Left colon (tissue), 2 donors: ENCODE measurements around the gene KISS1R. TPM values are rescaled to one million over a fixed set of nuclear protein-coding genes. Genes with fewer than 3 reads are reported as not detected.
A peak's percentile ranks its signal among the peaks of the same experiment; 100 is the strongest.

Experiments used
- ATAC-seq: fragments of 200-7000 bp; cut with Tn5 transposase; one replicate; pipeline ENCODE4 v1.9.1; 2020; ENCODE audit warnings: mild to moderate bottlenecking, moderate library complexity
- DNase-seq, 2 donors: peaks; one replicate each; pipeline ENCODE4 v3.0.0-alpha.2; 2020
- intact Hi-C, 2 donors: fragments of 100-400 bp; cut with DNase I in 1 of 2; cut with micrococcal nuclease in 1 of 2; formaldehyde crosslinking; loops; one replicate each; pipeline versions ENCODE4 v1.11.2 to v1.14.0; 2022; cut with DNase I, micrococcal nuclease
- total RNA-seq, 2 donors: library from RNA; stranded (reverse); fragmentation: NEBNext Ultra II Directional; extraction: Animal tissue kit (Norgen Biotek cat#: 25700); gene quantifications; one replicate each; pipeline ENCODE4 v1.2.1, GENCODE V29; 2021
- donor health status: DM: no; HTN: no; CAD: no.
- donor health status: DM: yes; HTN: yes; CAD: no.

KISS1R gene
- total RNA-seq, 2 donors from 2014 or later: not detected

- no peak for DNase-seq
- intact Hi-C loops: no loop called here
- ATAC-seq: peak; percentile 52
Observed at GRCh38 chr19:958967-959855, 42.1 kb downstream of the KISS1R start.

GRCh38 chr19:960020-960419 lies 42.9 kb downstream of the KISS1R start:
- ATAC-seq (no peak), DNase-seq (no peak)
- intact Hi-C loops: no loop called here

DNA sequence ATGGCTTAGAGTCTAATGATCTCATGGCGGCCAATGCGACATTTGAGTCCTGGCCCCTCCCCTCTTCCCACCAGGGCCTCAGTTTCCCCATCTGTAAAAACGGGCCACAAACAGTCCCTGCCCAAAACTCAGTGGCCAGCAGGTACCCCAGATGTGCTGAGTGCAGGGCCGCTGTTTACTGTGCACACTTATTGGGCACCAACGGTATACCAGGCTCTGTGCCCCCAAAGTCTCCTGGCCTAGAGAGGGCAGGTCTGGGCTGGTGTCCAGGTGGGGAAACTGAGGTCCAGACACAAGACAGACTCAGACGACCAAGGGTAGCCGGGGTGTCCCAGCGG lies 43.4 kb downstream of the KISS1R start:
- no peak for DNase-seq

GRCh38 chr19:961866-962620 lies 44.9 kb downstream of the KISS1R start:
- peak; percentile 73 to 75 for DNase-seq
- intact Hi-C loops: no loop called here
- peak; percentile 91 for ATAC-seq

More for the DNA sequence above, 43.4 kb downstream of the KISS1R start:
- no peak for ATAC-seq
- intact Hi-C loops: no loop called here

- intact Hi-C loops: no loop called here
- no peak for DNase-seq
- ATAC-seq: no peak
Observed at GRCh38 chr19:962683-963400, 45.7 kb downstream of the KISS1R start.

DNA sequence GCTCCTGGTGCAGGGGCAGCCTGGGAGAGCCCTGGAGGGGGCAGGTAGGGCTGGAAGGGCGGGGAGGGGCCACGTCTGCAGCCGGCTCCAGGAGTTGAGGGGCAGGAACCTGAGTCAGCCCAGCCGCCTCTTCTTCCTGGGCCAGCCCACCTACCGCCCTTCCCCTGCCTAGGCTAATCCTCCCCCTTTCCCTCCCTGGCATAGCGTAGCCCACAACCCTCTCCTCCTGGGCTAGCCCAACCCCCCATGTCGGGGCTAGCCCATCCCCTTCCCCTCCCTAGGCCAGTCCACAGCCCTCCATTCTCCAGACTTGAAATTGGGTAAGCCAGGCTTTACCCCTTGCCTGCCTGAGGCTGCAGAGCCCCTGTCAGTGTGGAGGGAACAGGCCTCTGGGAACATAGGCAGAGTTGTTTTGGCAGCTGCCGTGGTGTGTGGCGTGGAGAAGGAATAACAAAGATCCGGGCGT lies 46.4 kb downstream of the KISS1R start:
- no peak for ATAC-seq
- DNase-seq: no peak
- intact Hi-C loops: no loop called here

DNA sequence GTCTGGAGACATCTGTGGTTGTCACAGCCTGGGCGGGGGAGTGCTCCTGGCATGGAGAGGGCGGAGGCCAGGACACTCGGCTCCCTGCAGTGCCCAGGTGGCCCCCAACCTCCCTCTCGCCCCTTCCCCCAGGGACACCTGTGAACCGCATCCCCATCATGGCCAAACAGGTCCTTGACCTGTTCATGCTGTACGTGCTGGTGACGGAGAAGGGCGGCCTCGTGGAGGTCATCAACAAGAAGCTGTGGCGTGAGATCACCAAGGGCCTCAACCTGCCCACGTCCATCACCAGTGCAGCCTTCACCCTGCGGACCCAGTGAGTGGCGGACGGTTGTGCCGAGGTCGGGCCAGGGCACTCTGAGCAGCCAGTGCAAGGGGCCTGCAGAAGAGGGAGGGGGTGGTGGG lies 47.0 kb downstream of the KISS1R start:
- DNase-seq: no peak
- intact Hi-C loops: no loop called here
- ATAC-seq: no peak

GRCh38 chr19:964761-965694 lies 47.9 kb downstream of the KISS1R start:
- intact Hi-C loops: no loop called here
- DNase-seq (no peak), ATAC-seq (no peak)

DNA sequence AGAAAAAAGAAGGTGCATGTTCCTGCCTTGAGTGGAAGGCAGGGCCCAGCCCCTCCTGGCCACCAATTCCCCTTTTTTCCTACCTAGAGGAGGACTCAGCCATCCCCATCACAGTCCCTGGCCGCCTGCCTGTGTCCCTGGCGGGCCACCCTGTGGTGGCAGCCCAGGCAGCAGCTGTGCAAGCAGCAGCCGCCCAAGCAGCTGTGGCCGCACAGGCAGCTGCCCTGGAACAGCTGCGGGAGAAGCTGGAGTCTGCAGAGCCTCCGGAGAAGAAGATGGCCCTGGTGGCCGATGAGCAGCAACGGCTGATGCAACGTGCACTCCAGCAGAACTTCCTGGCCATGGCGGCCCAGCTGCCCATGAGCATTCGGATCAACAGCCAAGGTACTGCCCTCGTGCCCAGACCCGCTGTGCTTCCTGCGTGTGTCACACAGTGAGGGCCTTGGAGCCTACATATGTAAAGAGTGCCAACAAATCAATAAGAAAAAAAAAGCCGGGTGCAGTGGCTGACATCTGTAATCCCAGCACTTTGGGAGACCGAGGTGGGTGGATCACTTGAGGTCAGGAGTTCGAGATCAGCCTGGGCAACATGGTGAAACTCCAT lies 49.5 kb downstream of the KISS1R start:
- ATAC-seq: no peak
- intact Hi-C loops: no loop called here
- no peak for DNase-seq

Other genes starting within 250 kb of the KISS1R start
- 1 to 10 TPM; 4.9 to 8.7 TPM for gene FSTL3, start 240.9 kb upstream of the KISS1R start, total RNA-seq
- gene PRSS57, start 221.9 kb upstream of the KISS1R start, total RNA-seq: not detected
- gene PALM, start 208.4 kb upstream of the KISS1R start, total RNA-seq: 10 to 100 TPM in 1 of 2 donors, 1 to 10 TPM in 1; 8.7 to 11.9 TPM
- gene MISP, start 166.2 kb upstream of the KISS1R start, total RNA-seq: 100 to 1,000 TPM; 414 to 461 TPM
- 100 to 1,000 TPM; 253 to 306 TPM for gene PTBP1, start 119.9 kb upstream of the KISS1R start, total RNA-seq
- not detected for gene PLPPR3, start 95.4 kb upstream of the KISS1R start, total RNA-seq
- not detected for gene AZU1, start 89.5 kb upstream of the KISS1R start, total RNA-seq
- gene PRTN3, start 76.3 kb upstream of the KISS1R start, total RNA-seq: not detected
- under 1 TPM in 1 of 2 donors, not detected in 1; 0.81 TPM for gene ELANE, start 65.0 kb upstream of the KISS1R start, total RNA-seq
- 100 to 1,000 TPM in 1 of 2 donors, 10 to 100 TPM in 1; 57.0 to 136 TPM for gene CFD, start 57.7 kb upstream of the KISS1R start, total RNA-seq
- gene MED16, start 24.1 kb upstream of the KISS1R start, total RNA-seq: 10 to 100 TPM; 63.1 to 70.6 TPM
- gene RNU6-9, start 23.8 kb upstream of the KISS1R start, total RNA-seq: not detected
- 10 to 100 TPM; 54.6 to 66.4 TPM for gene R3HDM4, start 4.1 kb upstream of the KISS1R start, total RNA-seq
- gene ARID3A, start 8.7 kb downstream of the KISS1R start, total RNA-seq: 10 to 100 TPM; 10.7 to 11.6 TPM
- 10 to 100 TPM; 21.5 to 28.1 TPM for gene WDR18, start 67.0 kb downstream of the KISS1R start, total RNA-seq
- not detected for gene GRIN3B, start 83.1 kb downstream of the KISS1R start, total RNA-seq
- 100 to 1,000 TPM; 185 to 224 TPM for gene TMEM259, start 103.8 kb downstream of the KISS1R start, total RNA-seq
- gene RNU6-2, start 104.2 kb downstream of the KISS1R start, total RNA-seq: not detected
- 100 to 1,000 TPM in 1 of 2 donors, 10 to 100 TPM in 1; 76.6 to 106 TPM for gene CNN2, start 109.3 kb downstream of the KISS1R start, total RNA-seq
- gene ABCA7, start 122.8 kb downstream of the KISS1R start, total RNA-seq: 10 to 100 TPM; 23.3 to 35.1 TPM
- 10 to 100 TPM; 37.9 to 47.2 TPM for gene ARHGAP45, start 149.8 kb downstream of the KISS1R start, total RNA-seq
- gene POLR2E, start 178.0 kb downstream of the KISS1R start, total RNA-seq: 100 to 1,000 TPM; 116 to 141 TPM
- gene GPX4, start 186.7 kb downstream of the KISS1R start, total RNA-seq: 100 to 1,000 TPM; 162 to 176 TPM